NCI-H524 (cell line): Measurements from ENCODE around the gene GMCL2.

Source experiments
- DNase-seq, 2 experiments: peaks; one replicate each; lab custom pipeline; 2025; lab: John Stamatoyannopoulos, UW

GMCL2 gene

DNA sequence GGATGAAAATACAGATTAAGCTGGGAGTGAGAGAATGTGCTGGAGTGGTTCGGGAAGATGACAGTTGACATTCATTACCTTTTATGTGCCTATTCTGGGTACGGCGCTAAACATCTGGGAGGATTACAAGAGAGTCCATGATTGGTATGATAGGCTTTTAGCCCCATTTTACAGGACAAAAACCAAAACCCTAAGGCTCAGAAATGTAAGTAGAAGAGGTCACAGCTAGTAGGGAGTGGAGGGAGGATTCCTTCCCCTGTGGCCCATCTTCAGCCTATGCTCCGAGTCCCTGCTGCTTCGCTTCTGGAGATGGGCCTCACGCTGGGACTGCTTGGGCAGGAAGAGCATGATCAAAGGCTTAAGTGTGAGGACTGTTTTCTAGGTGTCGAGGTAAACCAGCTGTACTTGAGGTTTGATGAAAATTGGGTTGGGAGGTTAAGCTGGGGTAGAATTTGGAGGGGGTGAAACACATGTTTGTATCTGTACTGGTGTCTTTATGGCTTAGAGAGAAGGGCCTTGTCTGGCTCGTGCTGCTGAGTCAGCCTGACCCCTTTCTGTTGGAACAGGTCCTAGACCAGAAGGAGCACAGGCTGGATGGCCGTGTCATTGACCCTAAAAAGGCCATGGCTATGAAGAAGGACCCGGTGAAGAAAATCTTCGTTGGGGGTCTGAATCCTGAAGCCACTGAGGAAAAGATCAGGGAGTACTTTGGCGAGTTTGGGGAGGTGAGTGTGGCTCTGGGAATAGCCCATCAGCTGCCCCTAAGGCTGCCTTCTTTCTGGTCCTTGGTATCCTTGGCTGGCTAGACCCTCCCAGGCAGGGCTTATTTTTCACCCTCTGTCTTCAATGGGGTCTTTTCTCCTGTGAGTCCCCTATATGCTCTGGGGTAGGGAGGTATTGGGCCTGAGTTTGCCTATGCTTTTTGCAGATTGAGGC is 19.3 kb upstream of the GMCL2 start:
- DNase-seq = no peak

DNA sequence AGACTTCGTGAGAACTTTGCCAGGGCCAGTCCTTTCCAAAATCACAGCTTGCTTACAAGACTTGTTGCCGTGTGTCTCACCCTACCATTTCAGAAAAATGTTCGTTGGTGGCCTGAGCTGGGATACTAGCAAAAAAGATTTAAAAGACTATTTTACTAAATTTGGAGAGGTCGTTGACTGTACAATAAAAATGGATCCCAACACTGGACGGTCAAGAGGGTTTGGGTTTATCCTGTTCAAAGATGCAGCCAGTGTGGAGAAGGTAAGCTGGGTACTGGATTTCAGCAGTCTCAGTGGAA is 18.5 kb upstream of the GMCL2 start:
- DNase-seq = no peak

DNA sequence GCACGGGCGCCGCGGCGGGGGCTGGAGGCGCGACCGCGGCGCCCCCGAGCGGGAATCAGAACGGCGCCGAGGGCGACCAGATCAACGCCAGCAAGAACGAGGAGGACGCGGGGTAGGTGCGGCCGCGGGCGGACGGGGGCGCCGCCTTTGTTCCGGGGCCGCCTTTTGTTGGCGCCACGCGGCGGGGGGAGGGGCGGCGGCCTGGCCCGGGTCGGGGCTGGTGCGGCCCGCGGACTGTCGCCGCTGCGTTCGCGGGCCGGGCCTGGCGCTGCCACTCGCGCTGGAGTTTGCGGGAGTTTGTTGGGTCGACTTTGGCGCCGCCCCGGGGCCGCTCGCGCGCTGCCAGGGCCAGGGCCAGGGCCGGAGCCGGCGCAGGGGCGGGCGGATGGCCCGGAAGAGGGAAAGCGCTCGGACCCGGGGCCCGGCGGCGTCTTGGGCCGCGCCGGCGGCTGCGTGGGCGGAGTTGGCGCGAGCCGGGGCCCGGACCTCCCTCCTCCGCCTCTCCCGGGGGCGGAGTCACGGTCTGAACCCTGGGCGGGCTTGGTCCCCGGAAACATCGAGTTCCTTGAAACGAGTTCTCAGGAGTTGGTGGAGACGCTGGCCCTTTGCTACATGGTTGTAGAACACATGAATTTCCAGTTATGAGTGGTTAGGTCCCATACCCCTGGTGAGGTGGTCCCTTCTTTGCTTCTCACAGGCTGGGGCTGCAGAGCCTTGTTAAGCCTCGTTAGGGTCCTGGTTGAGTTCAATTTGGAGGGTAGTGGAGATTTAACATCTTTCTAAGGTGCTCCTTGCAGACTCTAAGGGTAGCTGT is 18.0 kb upstream of the GMCL2 start:
- DNase-seq = peak; percentile 17 to 48

DNA sequence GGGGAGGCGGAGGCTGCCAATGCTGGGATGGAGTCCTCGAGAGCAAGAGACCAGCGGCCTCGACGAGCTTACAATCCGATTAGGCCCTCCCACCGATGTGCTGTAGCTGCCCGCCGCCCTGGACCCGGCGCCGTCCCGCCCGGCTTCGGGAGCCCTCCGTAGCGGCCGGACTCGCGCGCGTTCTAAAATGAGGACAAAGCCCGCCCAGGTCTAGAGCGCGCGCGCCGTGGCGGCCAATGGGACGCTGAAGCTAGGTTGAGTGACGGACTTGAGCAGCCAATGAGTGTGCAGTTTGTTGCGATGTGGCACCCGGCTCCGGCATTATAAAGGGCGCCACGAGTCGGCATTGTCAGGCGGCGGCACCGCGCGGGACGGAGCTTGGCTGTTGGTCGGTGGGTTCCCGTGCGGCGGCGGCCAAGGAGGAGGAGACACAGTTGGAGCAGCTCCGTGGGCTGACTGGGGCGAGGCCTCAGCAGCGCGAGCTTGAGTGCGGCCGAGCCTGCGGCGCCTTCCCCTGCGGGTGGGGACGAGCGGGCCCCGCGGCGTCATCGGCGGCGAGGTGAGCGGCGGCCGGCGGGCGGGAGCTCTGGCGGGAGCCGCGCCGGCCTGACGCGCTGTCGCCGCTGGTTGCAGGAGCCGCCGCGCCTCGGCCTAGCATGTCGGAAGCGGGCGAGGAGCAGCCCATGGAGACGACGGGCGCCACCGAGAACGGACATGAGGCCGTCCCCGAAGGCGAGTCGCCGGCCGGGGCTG is 17.2 kb upstream of the GMCL2 start, which contains the start of gene HNRNPAB:
TSS of gene HNRNPAB (plus strand) at position 352 of the 753 bp plus-strand sequence. CDS start at position 657, 305 bp downstream.
- DNase-seq = peak; percentile 72 to 93

DNA sequence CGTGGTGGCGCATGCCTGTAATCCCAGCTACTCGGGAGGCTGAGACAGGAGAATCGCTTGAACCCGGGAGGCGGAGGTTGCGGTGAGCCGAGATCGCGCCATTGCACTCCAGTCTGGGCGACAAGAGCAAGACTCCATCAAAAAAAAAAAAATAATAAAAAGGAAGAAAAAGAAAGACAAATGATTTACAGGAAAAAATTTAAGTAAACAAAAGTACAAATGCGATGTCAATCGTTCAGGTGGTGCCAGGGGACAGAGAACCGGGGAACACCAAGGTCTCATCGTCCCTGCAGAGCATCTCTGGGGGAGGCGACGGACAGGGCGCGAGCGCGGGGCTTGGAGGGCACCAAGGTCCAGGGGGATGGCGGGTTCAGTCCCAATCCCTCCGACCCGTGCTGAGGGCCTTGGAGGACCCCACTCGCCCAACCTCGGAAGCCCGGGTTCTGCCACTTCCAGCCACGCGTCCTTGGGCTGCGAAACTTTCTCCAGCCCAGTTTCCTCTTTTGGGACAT is 16.6 kb upstream of the GMCL2 start:
- peak in 1 of 2 experiments; percentile 47 for DNase-seq

DNA sequence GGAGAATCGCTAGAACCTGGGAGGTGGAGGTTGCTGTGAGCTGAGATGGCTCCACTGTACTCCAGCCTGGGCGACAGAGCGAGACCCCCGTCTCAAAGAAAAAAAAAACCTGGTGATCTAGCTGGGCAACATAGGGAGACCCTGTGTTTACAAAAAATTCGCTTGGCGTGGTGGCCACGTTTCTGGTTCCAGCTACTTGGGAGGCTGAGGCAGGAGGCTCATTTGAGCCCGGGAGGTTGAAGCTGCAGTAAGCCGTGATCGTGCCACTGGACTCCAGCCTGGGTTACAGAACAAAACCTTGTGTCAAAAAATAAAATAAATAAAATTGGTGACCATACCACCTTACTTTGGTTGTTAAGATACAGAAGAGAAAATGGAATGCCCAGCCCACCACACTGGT is 15.4 kb upstream of the GMCL2 start:
- no peak for DNase-seq

DNA sequence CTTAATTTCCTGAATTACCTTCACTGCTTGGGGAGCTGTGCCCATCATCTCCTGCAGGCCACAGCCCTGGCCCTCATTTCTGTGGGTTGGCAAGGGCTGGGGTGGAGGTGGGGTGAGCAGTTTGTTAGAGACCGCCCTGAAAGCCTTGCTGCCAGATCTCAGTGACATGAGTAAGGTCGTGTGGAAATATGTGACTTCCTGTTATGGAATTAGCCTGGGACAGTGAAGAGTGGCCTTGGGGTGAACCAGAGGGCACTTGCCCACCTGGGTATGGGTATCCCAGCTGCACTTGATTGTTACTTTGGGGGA is 14.7 kb upstream of the GMCL2 start:
- no peak for DNase-seq

DNA sequence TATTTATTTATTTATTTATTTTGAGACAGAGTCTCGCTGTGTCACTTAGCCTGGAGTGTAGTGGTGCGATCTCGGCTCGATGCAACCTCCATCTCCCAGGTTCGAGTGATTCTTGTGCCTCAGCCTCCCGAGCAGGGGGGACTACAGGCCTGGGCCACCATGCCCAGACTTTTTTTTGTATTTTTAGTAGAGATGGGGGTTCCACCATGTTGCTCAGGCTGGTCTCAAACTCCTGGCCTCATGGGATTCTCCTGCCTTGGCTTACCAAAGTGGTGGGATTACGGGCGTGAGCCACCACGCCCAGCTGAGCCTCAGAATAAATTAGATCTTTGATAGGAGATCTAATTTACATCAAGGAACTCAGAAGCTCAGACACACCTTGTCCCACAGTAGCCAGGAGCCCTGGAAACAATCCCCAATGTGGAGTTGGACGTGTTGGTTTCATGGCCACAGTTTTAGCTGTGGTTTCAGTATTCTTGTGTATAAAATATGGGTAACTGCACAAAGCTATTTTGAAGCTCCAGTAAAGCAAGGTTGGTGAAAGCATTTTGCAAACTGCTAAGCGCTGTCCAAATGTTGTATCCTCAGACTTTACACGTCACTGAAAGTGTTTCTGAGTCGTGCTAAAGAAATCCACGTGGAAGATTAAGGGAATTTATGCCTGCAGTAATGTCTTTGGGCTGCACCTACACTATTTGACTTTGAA is 14.2 kb upstream of the GMCL2 start:
- no peak for DNase-seq

DNA sequence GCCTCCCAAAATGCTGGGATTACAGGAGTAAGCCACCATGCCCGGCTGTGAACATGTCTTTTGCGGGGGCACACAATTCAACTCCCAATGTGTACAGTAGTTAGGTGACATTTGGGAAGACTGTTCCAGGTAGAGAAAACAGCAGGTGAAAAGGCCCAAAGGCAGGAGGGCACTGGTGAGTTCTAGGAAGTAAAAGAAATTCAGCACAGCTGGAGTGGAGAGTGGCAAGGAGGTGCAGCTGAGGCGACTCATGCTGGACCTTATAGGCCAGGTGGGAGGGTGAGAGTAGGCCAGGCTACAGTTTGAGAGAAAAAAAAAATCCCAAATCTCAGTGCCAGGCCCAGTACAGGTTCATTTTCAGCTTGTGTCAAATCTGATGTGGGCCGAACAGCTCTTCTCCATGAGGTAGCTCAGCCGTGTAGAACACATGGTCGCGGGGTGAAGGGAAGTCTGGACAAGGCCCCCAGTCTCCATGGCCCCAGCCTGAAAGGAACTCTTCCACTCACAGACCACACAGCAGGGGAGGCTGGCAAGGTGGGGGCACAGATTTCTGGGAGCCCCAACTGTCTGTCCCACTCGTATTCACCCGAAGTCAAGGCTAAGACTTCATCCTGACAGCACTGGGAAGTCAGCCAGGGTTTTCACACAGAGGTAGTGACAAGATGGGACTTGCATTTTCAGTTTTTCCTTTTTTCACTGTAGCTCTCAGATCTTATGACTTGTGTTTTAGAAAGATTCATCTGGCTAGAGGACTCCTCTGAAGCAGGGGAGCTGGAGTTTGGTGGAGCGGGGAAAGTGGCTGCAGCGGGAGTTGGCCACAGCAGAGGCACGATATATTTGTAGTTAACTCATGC is 12.6 kb upstream of the GMCL2 start:
- no peak for DNase-seq

DNA sequence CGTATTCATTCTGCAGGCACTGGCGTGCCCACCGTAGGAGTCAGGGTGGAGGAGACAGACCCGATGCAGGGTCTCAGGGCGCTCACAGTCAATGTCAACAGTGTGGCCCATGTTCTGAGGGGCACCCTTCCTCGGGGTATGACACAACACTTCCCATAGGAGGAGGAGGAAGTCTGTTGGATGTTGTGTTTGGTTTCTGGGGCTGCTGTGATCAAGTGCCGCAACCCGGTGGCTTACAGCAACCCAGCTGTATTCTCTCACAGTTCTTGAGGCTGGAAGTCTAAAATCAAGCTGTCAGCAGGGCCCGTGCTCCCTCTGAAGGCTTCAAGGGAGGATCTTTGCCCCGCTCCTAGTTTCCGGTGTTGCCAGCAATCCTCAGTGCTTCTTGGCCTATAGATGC is 11.5 kb upstream of the GMCL2 start:
- DNase-seq = no peak

DNA sequence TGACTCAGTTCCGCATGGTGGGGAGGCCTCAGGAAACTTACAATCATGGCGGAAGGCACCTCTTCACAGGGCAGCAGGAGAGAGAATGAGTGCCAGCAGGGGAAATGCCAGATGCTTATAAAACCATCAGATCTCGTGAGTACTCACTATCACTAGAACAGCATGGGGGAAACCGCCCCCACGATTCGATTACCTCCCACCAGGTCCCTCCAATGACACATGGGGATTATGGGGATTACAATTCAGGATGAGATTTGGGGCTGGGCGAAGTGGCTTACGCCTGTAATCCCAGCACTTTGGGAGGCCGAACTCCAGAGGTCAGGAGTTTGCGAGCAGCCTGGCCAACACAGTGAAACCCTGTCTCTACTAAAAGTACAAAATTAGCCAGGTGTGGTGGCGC is 11.0 kb upstream of the GMCL2 start:
- peak in 1 of 2 experiments; percentile 20 for DNase-seq

DNA sequence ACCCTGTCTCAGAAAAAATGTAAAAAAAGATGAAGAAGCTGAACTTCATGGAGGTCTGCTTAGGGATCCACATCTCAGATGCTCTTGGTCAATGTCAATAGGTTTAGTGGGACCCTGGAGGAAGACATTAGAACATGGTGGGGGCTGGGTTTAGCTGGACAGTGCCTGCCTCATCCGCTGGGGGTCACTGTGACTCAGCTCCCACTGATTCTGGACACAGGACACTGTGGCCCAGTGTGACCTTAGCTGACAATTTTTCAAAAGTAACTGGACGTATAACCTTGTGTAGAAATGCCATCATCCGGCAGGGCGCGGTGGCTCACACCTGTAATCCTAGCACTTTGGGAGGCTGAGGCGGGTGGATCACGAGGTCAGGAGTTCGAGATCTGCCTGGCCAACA is 9.8 kb upstream of the GMCL2 start:
- no peak for DNase-seq

DNA sequence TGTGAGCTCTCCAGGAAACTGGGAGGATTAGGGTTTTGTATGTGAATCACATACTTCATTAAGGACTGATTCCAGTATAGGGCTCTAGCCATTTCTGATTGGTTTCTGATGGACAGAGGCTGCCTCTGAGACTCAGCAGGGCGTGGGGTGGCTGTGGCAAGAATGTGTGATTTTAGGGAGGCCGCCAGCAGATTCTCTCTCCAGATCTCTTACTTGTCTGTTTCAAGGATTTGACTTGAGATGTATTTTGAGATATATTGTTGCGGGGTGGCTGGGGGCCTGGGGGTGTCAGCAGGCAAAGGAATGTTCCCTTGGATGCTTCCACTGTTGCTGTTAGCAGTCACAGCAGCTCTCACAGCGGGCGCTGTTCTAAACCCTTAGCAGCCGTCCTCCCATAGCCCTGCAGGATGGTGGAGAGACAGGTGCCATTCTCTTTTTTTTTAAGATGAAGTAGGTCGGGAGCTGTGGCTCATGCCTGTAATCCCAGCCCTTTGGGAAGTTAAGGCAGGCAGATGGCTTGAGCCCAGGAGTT is 9.2 kb upstream of the GMCL2 start:
- DNase-seq = no peak

DNA sequence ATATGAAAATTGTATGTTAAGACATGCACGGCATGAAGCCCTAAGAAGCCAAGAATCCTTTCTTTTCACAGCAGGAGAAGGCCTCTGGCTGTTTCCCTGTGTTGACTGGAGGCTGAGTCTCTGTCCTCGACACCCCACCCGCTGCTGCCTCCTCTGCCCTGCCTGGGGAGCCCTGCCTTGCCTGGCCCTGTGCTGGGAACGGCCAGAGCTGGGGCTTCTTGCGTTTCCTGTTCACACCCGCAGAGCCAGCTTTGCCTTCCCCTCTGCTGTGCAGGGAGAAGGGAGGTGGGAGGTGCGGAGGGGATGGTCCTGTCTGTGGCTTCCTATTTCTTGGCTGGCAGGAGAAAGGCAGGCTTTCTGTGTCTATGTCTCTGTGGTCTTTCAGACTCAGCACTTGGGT is 6.9 kb upstream of the GMCL2 start:
- DNase-seq = no peak

DNA sequence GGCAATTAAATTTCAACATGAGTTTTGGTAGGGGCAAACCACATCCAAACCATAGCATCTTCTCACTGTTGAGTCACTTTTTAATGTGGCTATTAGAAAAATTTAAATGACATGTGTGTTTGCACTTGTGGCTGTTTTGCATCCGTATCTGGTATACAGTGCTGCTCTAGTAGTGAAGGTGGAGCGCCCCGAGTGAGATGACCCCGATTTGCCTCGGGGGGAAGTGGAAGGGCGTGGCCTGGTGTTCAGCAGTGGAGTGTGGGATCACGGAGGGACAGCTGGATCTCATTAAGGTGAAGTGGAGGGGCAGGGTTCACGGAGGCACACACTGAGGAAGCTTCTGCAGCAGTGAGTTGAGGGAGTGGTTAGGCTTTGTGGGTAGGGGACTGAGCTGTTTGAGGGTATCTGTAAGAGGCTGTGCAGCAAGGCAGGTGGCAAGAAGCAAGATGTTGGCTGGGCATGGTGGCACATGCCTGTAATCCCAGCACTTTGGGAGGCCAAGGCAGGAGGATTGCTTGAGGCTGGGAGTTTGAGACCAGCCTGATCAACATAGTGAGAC is 6.2 kb upstream of the GMCL2 start:
- DNase-seq = no peak

DNA sequence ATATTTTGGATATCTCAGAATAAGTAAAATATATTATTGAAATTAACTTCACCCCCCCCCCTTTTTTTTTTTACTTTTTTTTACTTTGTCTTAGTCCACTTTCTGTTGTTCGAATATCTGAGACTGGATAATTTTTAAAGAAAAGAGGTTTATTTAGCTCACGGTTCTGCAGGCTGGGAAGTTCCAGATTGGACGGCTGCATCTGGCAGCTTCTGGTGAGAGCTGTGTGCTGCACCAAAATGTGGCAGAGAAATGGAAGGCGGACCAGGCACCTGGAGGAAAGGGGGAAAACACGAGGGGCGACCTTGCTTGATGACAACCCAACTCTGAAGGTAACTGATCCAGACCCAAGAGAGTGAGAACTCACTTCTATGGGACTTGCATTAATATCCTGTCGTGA is 5.6 kb upstream of the GMCL2 start:
- no peak for DNase-seq

DNA sequence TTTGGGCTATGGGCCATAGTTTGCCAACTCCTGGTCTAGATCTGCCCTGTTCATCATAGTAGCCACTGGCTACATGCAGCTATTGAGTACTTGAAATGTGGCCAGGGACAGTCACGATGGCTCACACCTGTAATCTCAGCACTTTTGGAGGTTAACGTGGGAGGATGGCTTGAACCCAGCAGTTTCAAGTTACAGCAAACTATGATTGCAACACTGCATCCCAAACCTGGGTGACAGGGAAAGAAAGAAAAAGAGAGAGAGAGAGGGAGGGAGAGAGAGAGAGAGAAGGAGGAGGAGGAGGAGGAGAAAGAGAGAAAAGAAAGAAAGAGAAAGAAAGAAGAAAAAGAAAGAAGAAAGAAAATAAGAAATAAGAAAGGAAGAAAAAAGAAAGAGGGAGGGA is 5.1 kb upstream of the GMCL2 start:
- DNase-seq = no peak

DNA sequence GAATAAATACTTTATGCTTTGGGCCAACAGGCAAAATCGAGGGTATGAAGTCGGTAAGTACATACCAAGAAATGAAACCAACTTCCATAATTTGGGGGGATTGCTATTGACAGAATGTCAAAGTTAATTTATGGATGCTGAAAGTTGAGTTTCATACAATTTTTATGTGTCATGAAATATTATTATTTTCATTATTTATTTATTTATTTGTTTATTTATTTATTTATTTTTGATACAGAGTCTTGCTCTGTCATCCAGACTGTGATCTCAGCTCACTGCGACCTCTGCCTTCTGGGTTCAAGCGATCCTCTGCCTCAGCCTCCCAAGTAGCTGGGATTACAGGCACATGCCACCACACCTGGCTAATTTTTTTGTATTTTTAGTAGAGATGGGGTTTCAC is 4.5 kb upstream of the GMCL2 start:
- DNase-seq = no peak

DNA sequence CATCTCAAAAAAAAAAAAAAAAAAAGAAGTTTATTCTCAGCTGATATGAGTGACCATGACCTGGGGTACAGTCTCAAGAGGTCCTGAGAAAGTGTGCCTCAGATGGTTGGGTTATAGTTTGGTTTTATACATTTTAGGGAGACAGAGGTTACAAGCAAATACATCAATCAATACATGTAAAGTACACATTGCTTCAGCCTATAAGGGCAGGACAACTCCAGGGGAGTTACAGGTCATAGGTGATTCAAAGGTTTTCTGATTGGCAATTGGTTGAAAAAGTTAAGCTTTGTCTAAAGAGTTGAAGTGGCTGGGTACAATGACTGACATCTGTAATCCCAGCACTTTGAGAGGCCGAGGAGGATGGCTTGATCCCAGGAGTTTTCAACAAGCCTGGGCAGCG is 2.3 kb upstream of the GMCL2 start:
- no peak for DNase-seq

DNA sequence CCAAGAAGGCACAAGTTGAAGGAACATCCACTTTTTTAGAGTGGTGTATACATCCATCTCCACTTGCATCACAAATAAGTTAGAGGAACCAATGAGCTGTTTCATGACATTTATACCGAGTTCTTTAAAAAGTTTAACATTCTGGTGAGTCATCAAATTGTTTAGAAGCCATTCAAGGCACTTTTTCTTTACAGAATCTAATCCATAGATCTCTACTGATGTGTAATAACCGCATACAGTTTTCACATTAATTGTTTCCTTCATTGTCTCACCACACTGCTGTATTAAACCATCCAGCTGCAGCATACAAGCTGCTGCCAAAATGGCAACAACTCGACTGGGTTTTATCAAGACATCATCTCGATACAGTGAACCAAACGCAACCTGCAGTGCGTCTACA is 744 bp downstream of the GMCL2 start:
- DNase-seq = no peak
